Stimulated activated CD4-positive, alpha-beta T cell treated with anti-CD3 and anti-CD28 coated beads, TNF-alpha, amount 100 ng/mL, for 4 hours (primary cell): ENCODE data around the gene CTLA4.

ENCODE experiments used
- DNase-seq, 3 experiments: peaks; one replicate each; pipeline ENCODE4 v3.0.0-alpha.2; 2020; ENCODE audit warnings: low read depth in 3 of 3

Gene CTLA4

DNA sequence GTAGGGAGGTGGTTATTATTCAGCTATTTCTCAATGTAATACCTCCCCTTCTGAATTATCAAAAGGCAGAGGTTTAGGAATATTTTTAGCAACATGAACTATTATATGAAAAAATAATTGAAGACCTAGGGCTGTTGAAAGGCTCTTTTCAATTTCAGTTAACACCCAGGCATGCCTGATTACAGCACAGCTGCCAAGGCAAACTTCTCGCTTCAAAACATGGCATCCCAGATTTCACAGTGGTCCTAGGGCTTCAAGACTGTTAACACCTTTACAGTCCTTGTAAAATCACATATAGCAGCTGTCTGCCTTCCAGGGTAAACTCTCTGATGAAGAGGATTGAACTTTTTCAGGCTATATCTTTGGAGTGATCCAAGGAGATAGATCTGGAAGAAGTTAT, 23.2 kb downstream of the CTLA4 start:
- DNase-seq: no peak

DNA sequence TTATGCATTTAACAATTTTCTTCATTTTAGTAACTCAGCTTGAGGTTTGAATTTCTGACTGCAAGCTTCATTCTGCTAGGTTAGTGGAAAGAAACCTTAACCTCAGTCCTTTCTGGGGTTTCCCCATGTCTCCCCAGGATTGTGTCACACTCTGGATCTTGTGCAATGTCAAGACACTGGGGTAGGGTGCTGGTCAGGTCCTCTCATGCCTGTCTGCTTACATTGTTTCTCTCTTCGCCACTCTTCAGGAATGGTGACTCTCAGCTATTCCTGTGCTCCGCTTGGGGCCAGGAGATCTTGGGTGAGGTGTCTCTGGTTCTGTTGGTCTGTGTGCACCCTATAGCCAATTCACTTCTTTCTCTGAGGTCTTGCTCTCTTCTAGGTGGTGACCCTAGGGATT, 23.9 kb downstream of the CTLA4 start:
- no peak for DNase-seq

DNA sequence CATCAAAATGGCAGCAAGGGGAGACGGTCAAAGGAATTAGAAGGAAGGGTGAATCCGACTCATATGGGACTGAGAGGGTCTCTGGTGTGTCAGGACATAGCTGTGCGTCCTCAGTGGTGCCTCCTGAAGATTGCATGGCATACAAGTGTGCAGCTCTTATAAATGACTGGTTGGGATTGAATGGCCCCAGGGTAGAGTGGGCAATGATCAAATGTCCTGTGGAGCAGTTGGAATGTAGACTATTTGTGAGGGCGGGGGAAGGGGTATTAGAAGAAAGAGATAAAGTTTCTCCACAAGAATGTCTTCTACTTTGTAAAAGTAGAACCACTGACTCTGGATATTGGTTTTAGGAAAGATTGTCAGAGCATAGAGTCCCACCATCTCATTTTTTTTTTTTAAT, 24.6 kb downstream of the CTLA4 start:
- DNase-seq: no peak

DNA sequence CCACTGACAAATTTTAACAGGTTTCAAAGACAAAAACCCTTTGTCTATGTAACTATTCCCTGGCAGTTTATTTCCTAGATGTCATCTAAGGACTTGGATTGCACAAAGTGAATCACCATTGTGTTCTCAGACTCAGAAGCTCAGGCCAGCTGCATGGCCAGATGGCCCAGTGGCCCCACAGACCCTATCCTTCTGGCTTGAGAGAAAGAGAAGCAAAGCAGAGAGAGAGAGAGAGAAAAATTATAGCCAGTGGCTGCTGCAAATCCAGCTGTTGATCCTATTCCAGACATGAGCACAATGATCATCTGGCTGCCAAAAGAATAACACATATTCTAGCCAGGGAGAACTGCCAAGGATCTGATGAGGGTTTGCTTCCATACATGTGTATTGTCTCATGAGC, 25.8 kb downstream of the CTLA4 start:
- no peak for DNase-seq

DNA sequence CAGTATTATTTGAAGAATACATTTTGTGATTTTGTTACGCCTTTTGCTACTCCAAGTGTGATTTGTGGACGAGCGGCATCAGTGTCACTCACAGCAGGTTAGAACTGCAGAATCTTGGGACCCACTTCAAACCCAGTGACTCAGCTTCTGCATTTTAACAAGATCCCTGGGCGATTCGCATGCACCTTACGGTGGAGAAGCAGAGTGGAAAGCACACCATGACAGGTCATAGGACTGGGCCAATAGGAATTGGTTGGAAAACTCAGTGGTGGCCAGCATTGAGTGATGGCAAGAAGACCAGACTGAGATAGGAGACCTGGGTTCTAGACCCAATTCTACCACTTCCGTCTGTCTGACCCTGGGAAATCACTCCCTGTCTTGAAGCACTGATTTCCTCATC, 26.3 kb downstream of the CTLA4 start:
- no peak for DNase-seq

DNA sequence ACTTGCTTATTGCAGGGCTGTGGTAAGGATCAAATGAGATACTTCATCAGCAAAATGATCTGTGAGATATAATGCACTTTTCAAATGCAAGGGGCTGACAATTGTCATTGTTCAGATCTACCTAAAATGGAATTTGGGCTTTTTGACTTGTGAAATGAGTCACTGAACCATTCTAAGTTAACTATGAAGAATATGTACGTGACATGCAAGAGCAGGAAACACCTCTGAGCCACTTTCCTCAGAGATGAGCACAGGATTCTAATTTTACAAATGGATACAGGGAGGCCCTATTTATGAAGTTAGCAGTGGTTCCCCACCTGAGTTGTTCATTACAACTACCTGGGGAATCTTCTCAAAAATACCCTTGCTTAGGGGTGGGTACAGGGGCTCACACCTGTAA, 26.7 kb downstream of the CTLA4 start:
- DNase-seq: no peak

DNA sequence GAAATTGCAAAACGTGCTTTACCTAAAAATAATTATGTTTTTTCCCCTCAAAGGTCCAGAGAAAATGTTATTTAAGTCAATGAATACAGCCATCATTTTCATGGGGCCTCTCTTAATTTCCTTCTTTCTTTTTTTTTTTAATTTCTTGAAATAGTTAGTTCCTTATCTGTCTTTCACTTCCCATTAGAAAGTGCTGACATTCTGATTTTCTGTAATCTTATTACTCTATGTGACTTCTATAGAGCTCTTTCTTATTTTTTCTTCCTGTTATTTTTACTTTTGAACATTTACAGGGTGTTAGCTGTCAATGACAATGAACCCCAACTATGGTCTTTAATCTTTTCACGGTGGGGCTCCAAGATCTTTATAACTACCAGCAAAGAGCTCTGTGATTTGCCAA, 30.0 kb downstream of the CTLA4 start:
- no peak for DNase-seq

DNA sequence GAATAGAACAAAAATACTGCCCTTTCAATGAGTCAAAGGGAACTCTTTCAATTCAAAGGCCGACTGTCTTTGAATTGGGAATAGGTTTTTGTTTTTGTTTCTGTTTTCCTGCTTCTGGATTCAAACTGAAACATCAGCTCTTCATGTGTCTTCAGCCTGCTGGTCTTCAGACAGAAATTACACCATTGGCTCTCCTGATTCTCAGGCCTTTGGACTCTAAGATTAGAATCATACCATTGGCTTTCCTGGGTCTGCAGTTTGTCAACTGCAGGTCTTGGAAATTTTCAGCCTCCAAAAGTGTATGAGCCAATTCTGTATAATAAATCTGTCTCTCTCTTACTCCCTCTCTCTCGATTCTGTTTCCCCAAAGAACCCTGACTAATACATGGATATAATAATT, 31.1 kb downstream of the CTLA4 start:
- no peak for DNase-seq

DNA sequence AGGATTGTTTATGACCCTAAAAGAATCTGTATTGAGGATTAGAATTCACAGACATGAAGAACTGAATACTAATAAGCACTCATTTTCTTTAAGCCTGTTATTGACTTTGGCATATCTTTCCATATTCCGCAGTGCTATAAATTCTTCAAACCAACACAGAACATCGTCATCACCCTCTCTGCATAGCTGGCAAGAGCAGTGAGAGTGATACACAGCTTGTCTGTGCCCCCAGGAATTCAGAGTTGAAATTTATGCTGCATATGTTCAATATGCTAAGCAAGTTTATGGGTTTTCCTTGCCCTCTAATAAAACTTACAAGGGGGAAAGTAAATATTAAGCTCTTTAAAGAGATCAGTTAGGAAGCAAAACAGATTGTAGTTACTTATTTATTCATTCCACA, 32.7 kb downstream of the CTLA4 start:
- DNase-seq: no peak

DNA sequence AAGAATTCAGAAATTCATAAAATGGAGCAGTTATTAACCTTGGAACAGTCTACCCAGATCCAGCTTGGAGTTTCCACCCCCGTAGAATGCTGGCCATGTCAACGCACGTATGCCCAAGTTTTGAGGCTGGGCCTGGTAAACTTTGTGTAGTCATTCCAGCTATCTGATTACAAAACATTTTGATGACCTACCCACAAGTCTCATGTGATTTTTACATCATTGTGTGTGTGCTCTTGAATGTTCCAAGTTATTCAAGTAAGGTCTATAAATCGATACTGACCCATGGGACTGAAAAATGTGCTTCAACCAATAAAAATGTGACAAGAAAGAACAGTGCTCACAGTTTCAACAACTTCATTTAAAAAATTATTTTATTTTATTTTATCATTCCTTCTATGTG, 36.5 kb downstream of the CTLA4 start:
- no peak for DNase-seq

DNA sequence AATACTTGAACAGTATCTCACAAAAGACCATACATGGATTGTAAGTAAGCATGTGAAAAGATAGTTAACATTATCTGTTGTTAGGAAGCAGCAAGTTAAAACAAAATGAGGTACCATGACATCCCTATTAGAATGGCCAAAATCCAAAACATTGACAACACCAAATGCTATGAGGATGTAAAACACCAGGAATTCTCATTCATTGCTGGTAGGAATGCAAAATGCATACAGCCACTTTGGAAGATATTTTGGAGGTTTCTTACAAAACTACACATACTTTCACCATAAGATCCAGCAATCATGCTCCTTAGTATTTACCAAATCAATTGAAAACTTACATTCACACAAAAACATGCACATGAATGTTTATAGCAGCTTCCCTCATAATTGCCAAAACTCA, 38.1 kb downstream of the CTLA4 start:
- no peak for DNase-seq

DNA sequence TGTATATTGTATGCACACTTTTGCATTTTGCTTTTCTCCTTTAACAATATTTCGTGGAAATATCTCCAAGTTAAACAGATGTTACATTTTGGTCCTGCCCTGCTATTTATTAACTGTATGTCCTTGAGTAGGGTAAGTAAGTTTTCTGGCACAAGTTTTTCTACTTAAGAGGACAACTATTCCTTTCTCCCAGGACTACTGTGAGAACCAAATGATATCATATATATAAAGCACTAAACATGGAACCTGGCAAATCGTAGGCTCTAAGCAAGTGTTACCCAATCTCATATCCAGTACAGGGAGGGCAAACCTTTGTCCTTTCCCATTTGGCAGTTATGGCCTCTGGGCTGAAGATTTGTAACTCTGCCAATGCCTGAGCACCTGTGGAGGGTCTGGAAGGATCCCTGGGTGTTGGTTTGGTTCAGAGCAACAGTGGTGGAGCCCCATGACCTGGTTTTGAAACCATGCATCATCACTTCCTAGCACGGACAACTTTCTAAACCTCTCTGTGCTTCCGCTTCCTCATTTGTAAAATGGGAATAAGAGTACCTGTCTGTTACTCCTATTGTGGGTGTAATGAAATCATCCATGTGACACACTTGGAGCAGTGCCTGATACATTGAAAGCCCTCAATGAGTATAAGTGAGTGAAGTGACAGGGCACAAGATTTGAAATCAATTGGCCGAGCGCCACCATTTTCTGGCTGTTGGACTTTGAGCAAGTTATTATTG, 40.7 kb downstream of the CTLA4 start:
- DNase-seq: no peak

DNA sequence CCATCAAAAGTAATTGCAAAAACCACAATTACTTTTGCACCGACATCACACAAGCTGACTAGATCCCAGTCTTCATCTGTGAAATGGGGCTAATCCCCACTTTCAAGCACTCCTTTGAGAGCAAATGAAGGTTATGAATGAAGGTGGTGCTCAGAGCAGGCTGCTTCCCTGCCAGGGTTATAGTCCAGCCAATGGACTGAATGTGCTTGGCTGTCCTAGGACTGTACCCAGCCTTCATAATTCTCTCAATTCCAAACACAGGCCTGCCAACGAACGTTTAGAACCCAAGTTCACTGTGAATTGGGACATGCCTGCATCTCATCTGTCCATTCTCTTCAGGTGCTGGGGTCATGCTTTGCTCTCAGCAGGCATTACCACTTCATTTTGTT, 41.2 kb downstream of the CTLA4 start:
- no peak for DNase-seq

DNA sequence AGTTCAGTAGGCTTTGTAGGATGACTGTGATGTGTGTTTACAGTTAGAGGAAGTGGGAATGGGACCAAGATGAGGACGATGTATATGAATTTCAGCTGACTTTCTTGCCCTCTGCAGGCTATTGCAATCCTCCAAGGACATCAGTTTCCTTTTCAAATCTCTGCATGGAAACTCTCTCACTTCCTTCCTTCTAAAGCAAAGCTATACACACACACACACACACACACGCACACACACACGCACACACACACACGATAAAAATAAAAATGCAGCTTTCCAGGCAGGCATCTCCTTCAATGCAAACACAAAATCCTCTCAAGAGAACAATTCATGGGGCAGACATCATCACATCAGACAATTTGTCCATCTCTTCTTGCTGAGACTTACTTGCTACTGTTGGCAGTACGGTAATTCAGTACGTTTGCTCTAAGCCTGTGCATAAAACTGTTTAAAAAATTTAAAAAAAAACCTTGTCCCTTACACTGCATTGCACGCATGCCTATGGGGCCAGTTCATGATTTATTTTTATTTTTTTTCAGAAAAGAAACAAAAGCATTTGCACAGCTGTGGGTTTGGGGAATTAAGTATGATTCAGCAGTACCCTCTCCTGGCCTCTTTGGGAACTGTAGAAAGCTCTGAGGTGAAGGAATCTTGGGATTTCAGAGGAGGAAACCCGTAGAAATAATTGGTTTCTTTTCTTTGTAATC, 41.8 kb downstream of the CTLA4 start:
- DNase-seq: no peak

DNA sequence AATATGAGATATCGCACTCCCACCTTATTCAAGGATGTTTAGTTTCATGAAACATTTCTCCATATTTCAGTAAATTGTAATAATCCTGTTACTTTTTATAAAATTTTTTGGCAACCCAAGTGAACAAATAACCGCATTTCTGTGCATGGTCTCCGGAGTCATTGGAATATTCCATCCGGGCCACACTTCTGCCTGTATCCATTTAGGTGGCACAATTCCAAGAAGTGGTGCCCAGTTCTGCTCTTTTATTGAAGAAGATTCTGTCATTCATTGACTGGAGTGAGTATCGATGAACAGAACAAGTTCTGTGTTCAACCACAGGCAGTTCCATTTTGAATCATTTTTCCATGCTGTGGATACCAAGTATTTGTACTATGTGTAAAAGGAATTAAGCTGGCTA, 42.4 kb downstream of the CTLA4 start:
- no peak for DNase-seq

DNA sequence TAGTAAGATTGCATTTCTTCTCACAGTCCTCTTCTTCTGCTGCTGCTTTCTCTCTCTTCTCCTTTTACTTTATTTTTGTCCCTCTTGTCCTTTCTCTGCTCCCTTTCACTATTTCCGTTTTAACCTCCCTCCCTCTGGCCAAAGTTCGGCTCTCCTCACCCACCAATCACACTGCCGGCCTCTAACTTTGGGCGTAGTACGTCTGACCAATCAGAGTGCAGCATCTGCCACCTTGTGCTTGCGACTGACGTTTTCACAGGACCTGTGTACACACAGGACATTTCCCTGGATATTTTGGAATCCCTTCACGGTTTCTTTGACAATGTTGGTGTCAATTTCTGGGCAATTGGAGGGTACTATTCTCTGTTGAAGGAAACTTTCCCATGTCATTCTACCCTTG, 46.4 kb downstream of the CTLA4 start:
- no peak for DNase-seq

DNA sequence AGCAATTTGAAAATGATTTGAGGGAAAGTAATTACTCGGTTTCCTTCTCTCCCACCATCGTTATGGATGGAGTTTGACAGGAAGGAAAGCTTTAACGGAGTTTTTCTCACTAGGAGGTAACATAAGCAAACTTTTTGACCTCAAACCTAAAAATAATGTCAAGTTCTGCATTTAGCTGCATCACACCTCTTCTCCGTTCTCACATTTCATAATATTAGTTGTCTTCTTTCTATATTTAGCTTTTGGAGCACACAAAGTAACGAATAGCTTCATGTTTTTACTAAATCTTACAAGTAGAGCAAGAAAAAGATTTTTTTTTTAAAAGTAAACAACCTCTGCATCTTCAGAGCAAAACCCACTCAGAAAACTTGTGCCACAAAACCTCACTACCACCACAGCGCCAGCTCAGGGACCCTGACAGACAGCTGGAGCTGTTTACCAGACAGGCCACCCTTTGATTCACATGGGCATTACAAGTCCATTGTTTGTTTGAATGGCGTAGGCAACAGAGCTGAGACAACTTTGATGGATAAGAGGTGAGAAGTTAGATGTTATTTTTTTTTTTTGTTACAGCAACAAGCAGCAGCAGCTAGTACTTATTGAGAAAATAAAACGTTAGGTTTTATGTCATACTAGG, 47.1 kb downstream of the CTLA4 start:
- no peak for DNase-seq

DNA sequence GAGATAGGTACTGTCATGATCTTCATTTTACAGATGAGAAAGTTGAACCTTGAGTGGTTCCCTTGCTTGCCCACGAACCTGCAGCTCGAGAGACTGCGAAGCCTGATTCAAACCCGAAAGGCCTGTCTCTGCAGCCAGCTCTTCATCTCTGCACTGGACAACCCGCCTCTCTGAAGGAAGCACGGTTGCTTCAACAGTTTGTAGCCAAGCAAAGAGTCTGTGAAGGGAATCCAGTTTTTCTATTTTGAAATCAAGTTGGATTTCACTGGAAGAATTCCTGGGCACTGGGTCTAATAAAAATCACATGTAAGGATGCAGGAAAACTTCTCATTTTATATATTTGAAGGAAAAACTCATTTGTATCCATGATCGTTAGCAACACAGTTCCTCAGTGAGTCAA, 47.7 kb downstream of the CTLA4 start:
- DNase-seq: no peak

DNA sequence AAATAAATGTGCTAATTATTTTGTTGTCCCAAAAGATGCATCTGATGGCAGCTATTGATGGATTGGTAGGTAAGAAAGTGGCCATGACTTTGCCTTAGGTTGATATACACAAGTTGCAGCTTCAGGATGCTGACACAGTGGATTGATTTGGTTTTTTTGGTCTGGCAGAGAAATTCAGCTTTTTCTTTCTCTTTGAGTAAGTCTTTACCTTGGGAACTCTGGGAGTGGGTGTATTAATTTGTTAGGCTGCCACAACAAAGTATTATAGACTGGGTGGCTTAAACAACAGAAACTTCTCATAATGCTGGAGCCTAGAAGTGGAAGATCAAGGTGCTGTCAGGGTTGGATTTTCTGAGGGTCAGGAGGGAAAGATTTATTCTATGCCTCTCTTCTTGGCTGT, 49.2 kb downstream of the CTLA4 start:
- DNase-seq: no peak

DNA sequence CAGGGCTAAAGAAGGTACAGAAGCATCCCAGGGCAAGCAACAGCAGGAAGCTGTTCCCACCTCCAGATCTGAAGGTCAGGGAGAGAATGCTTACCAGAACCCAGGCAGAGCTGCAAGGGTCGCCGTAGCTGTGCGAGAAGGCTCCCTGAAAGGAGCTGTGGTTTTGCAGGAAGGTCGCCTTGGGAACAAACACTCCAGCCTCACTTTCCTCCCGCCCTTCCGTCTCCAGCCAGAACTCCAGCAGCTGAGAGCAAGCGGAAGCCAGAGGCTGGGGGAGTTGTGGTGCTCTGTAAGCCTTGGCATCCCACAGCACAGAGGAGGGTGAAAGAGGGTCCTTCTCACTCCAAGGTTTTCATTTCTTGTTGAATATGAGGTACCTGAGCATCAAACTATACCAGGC, 50.7 kb downstream of the CTLA4 start:
- no peak for DNase-seq

DNA sequence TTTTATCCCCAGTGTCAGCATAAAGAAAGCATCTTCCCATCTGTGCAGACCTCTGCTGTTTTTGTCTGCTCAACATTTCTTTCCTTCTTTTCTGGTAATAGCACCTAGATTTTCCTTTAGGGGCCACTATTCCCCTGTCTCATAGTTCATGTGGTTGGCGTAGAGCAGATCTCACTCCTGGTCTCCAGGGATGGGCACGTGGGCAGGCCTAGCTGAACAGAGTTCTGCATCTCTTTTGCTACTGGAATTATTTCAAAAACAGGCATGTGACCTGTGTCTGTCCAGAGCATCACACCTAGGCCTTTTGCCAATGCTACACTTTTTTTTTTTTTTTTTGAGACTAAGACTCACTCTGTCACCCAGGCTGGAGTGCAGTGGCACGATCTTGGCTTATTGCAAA, 51.3 kb downstream of the CTLA4 start:
- no peak for DNase-seq
